Muscle of back (tissue), 13 donors: Measurements from ENCODE around the gene ZNF383. TPM values are rescaled to one million over a fixed set of nuclear protein-coding genes. Genes with fewer than 3 reads are reported as not detected.
"Not testable (repeated sequence)": the region's sequence is repeated elsewhere in the genome, so short reads cannot be mapped to it uniquely, and the experiment has no call there.

Source experiments
- DNase-seq, 3 donors: peaks; one replicate each; pipeline versions ENCODE4 v3.0.0 to v3.0.0-alpha.2; 2013
- long read RNA-seq, 9 donors: transcript quantifications; one replicate each; lab custom pipeline, GENCODE V29; 2026
- polyA plus RNA-seq, 10 donors: library from polyadenylated mRNA; unstranded; fragments of 120-200 nt; gene quantifications; one replicate each; pipeline ENCODE4 v1.2.1, GENCODE V29; 2013; ENCODE audit not compliant: insufficient read length in 10 of 10

ZNF383 gene
- 10 to 100 TPM in 5 of 10 donors, 1 to 10 TPM in 5; 8.4 to 13.1 (median 10.2) TPM for polyA plus RNA-seq
- long read RNA-seq, donor 1 = 0 reads
- long read RNA-seq, donor 2 = 0 reads
- long read RNA-seq, donor 3 = 0 reads
- long read RNA-seq, donor 4 = 0 reads
- long read RNA-seq, donor 5 = 0 reads
- long read RNA-seq, donor 6 = 0 reads
- long read RNA-seq, donor 7 = 0 reads
- long read RNA-seq, donor 8 = 0 reads
- long read RNA-seq, donor 9 = 0 reads

DNA sequence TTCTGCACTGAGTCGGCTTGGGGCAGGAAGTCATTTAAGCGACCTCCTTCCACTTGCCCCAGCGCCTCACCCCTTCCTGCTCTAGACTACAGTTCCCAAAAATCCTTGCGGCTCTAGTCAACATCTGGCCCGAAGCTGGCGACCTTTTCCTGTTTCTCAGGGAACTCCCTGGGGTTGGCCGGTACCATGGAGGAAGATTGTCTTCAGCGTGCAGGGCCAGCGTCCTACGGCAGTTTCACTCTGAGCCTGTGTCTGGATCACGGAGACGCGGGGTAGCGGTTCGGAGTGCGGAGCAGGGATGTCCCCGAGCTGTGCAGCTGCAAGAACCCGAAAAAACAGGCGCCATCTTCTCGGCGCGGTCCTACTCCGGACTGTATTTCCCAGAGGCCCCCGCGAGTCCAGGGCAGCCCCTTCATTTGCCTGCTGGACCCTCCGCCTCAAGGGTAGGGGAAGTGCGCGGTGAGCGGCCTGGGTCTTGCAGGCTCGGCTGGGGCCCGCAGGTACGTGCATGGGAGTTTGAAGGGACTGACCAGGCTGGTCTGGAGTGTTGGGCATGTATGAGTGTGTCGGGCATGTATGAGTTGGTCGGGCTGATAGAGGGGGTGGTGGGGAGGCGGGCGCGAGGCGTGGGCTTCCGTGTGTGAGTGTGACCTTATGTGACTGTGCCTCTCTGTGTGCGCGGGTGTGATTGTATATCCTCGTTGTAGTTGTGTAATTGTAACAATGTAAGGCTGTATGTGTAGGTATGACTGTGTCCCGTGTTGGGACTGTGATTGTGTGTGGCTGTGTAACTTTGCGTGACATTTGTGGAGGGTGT is at the start of gene ZNF383:
Gene ZNF383 (plus strand): TSS at position 440 of the 817 bp plus-strand sequence. CDS start 12,240 bp downstream, outside the sequence.
- DNase-seq = peak; percentile 94 to 99 (median 95)

DNA sequence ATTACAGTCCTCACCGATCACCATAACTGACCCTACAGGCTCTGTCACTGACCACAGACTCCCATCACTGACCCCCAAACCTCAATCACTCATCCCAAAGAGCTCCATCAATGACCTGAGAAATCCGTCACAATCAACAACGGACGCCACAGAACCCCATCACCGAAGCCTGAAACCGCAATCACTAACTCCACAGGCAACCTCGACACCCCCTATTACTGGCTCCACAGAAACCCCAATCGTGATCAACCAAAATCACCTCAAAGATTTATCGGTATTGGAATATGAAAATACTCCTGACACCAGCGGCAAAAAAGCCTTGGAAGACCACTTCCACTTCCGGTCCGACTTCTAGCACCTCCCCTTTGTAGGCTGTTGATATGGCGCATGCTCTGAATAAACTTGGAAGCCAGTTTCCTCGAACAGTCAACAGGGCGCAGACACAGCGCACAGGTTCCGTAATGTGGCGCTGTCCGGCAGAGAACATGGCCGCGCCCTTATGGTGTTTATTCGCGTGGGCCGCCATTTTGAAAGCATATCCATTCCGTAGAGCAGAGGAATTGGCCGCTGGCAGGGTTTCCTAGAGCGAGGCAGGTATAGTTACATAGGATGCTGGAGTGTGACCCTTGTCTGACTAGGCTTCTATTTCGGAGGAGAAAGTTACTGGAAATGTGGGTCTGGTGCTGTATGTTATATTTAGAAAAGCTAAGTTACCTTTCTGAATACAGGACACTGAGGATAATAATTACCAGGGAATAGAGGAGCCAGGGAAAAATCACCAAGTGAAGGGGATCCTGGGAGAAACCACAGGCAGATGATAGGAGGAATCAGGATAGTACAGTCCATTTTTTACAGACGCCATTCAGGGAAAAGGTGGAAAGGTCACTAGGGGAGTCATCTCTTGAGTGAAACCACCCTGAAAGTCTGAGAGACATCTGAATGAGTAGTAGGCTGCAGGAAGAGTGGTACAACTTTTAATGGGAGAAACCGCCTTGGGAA is 45.3 kb upstream of the ZNF383 start, which contains the start of gene ZNF585A:
Gene ZNF585A (minus strand): TSS at position 328 of the 999 bp plus-strand sequence. CDS start 2,785 bp downstream, outside the sequence.
- peak; percentile 97 to 98 (median 97) for DNase-seq

DNA sequence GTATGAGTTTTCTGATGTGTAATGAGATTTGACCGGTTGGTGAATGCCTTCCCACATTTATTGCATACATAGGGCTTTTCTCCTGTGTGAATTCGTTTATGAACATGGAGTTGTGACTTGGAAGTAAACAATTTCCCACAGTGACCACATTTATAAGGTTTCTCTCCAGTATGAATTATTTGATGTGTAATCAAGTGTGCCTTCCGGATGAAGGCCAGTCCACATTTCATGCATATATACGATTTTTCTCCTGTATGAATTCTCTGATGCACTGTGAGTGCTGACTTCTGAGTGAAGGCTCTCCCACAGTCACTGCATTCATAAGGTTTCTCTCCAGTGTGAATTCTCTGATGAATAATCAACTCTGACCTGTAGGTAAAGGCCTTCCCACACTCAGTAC is 31.9 kb upstream of the ZNF383 start:
- not testable (repeated sequence) for DNase-seq

DNA sequence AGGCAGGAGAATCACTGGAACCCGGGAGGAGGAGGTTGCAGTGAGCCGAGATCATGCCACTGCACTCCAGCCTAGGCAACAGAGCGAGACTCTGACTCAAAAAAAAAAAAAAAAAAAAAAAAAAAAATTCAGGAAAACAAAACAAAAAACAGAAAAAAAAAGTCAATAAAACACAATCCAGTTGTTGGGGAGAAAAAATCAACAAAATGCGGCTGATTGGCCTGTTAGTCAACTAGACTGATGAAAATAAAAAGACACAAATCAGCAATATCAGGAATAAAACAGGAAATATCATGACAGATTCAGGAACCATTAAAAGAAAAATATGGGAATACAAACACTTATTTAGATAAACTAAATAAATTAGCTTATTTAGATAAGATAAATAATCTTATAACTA is 22.8 kb upstream of the ZNF383 start:
- DNase-seq = not testable (repeated sequence)

DNA sequence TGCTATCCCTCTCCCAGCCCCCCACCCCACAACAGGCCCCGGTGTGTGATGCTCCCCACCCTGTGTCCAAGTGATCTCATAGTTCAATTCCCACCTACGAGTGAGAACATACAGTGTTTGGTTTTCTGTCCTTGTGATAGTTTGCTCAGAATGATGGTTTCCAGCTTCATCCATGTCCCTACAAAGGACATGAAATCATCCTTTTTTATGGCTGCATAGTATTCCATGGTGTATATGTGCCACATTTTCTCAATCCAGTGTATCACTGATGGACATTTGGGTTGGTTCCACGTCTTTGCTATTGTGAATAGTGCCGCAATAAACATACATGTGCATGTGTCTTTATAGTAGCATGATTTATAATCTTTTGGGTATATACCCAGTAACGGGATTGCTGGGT is 20.9 kb upstream of the ZNF383 start:
- not testable (repeated sequence) for DNase-seq

DNA sequence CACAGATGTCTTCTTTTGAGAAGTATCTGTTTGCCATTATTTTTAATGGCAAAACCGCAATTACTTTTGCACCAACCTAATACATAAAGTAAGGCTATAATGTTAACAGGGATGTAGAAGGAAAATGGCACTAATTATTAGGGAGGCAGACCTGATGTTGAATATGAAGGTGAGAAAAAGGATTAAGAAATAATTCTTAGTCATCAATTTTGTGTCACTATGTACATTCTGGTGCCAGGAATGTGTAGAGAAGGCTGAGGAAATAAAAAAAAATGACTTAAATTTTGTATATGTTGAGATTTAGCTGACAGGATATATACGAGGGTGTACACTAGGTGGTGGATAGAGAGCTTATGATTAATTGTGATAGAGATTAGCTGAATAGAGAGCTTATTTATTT is 20.2 kb upstream of the ZNF383 start:
- DNase-seq = no peak

DNA sequence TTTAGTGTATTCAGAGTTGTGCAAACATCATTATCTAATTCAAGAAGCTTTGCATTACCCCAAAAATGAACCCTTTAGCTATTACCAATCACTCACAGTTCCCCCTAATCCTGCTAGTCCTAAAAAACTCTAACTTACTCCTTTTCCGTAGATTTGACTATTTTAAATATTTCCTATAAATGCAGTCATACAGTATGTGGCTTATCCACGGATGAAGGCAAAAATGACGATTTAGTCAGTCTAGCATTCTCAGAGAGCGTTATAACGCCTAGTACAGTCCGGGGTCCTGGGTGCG is 587 bp upstream of the ZNF383 start:
- DNase-seq = no peak

DNA sequence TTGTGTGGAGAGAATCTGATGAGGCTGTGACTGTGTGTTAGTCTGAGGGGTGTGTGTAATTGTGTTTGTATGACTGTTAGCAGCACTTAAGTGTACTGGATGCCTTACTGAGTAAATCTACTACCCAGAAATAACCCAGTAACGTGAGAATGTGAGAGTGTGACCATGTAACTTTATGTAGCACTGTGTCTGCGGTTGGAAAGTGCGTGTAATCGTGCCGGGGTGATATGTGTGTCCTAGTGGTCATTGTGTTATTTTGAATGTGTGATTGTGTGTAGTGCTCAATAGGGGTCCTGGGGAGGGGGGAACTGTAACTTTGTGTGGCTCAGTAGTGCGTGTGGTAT is 550 bp downstream of the ZNF383 start:
- DNase-seq = peak in 1 of 3 donors; percentile 9

DNA sequence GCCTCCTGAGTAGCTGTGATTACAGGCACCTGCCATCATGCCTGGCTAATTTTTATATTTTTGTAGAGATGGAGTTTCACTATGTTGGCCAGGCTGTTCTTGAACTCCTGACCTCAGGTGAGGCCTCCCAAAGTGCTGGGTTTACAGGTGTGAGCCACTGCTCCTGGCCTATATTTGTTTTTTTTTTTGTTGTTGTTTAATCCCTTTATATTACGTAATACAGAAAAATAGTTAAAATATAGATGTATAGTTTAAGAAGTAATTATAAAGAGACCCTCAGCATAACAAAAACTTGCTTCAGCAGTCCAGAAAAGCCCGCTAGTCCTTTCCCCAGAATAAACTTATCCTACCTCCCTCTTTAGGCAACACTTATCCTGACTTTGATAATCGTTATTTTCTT is 2.4 kb downstream of the ZNF383 start:
- no peak for DNase-seq

DNA sequence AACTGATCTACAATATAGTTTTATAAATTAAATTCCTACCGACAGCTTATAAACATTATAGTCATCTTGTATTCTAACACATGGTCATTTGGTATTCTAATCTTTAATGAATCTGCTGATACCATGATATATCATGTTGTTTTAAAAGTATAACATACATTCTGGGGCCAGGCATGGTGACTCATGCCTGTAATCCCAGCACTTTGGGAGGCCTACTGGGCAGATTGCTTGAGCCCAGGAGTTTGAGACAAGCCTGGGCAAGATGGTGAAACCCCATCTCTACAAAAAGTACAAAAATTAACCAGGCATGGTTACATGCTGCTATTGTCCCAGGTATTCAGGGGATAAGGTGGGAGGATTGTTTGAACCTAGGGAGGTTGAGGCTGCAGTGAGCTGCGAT is 3.1 kb downstream of the ZNF383 start:
- no peak for DNase-seq

DNA sequence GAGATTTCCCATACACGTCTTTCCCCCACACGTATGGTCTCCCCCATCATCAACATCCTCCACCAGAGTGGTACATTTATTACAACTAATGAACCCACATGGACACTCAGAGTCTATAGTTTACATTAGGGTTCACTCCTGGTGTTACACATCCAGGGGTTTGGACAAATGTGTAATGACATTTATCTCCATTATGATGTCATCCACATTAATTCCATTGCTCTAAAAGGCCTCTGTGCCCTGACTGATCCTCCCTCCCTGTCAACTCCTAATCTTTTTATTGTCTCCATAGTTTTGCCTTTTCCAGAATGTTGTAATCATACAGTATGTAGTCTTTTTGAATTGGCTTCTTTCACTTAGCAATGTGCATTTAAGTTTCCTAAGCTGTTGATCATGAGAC is 8.2 kb downstream of the ZNF383 start:
- no peak for DNase-seq

DNA sequence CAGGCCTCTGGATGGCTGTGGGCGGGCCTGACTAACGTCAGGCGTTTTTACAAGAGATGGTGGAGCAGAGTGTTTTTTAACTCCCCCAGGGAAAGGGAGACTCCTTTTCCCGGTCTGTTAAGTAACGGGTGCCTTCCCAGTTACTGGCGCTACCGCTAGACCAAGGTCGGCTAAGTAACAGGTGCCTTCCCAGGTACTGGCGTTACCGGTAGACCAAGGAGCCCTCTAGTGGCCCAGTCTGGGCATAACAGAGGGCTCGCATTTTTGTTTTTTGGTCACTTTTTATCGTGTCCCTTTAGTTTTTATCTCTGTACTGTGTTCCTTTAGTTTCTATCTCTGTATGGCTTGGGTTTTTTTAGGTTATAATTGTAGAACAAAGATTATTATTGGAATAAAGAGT is 10.0 kb downstream of the ZNF383 start:
- peak in 1 of 3 donors; percentile 16 for DNase-seq

DNA sequence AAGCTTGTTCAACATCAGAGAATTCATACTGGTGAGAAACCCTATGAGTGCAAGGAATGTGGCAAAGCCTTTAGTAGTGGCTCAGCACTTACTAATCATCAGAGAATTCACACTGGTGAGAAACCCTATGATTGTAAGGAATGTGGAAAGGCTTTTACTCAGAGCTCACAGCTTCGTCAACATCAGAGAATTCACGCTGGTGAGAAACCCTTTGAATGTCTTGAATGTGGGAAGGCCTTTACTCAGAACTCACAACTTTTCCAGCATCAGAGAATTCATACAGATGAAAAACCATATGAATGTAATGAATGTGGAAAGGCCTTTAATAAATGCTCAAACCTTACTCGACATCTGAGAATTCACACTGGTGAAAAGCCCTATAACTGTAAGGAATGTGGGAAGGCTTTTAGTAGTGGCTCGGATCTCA is 25.2 kb downstream of the ZNF383 start:
- no peak for DNase-seq

DNA sequence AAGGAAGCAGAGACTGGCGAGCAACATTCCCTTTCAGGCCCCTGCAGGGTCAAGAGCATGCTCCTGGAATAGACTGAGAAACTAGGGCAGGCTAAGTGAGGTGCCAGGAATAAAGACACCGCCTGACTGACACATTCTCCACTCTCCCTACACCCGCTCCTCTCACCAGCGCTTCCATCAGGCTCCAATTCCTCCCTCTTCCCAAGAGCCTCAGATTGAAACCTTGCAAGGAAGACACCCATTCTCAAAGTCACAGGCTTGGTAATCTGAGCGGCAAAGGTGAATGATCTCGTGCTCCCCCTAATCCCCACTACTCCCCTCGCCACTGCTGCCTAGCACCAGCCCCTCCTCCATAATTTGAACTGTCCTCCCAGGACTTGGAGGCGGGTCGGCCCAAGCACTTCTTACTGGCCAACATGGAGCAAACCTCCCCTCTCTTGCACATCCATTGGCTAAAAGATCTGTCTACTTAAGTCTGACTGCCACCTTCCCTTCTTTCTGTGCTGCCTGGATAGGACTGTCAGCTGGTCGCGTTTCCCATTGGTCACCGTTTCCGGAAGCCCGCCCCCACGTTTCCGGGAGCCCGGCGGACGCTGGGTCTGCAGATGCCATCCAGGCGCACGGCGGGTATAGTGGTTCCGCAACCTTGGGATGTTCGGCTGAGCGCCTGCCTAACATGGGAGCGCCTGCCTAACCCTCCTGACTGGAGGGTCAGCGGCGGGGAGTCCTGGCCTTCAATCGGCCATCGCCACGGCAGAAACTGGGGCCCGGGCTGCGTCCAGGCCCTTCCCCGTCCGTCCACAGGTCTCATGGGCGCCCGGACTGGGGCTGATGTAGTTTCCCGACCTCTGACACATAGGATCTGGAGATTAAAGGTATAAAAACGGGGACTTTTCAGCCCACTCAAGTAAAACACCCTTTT is 33.6 kb downstream of the ZNF383 start:
- peak; percentile 95 to 98 (median 95) for DNase-seq

DNA sequence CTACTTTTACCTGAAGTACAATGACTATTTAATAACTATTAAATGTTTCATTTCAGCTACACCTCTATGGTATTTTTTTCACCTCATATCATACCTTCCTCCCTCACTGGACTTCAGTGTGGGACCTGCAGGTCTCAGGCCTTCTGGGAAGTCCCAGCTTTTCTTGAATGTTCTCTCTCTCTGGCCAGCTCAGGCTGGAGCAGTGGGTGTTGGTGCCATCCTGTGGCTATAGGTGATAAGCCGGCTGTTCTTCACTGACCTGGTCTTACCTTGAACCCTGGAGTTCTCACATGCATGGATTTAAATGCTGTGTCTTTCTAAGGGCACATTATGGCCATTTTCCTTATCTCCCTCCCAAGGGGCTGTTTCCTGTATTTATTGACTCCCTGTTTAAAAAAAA is 45.0 kb downstream of the ZNF383 start:
- not testable (repeated sequence) for DNase-seq

DNA sequence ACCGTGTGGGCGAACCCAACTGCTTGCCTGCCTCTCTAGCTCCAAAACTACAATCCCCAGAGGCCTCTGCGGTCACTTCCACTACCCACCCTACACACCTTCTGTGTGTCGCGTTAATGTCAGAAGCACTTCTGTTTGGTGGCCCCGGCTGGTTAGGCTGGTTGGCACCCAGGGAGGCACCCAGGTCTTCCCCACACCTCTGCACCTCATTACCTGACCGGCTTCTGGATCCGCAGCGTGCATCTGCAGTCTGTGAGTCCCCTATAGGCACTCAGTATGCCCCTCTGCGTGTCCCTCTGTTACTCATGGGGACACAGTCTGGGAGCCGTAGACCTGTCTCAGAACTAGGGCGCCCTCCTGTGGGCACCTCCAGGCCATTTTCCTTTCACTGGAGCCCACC is 49.0 kb downstream of the ZNF383 start:
- DNase-seq = not testable (repeated sequence)

DNA sequence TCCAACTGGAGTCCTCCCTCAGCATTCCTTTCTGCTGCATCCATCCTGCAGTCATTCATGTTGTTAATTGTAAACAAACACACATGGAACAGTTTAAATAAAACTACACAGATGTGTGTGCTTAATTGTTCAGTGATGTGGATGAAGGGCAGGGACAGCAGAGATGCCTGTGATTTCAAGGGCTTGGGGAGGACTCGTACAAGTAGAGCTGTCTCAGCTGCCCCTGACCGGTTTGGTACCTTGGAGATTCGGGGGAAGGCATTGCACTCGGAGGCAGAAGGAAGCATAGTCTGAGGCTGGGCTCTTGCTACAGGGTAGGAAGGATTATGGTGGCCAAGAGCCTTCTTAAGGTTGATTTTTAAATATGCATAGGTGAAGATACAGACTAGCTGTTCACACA is 49.7 kb downstream of the ZNF383 start:
- not testable (repeated sequence) for DNase-seq

DNA sequence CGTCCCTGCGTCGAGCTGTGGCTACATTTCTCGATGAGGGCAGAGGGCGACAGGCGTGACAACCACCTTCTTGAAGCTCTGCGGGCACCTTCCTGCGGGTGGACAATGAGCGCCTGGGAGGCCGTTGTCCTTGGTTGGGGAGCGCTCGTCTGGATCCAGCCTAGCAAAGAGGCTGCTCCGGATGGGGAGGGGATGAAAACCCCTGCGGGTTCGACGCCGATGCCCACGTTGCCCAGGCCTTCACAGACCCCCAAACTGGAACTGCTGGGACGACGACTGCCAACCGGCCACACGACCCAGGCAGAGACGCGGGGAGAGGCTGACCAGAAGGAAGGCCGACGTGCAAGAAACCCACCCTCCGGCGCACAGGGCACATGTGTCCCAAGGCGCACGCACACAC is 62.6 kb downstream of the ZNF383 start:
- DNase-seq = not testable (repeated sequence)

DNA sequence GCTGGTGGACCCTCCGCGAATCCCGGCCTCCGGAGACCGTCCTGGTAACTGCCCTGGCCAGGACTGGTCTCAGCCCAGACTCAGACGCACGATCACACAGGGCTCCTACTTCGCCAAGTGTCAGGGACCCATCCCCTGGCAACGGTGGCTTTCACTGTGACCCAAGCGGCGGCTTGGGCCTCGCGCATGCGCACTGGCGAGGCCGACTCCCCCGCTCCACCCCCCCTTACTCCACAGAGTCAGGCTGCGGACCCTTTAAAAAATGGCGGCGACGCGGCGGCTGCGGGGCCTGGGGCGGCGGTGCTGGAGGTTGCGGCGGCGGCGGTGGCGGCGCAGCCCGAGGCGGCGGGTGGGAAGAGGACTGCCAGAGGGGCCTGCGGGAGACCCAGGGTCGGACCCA is 66.0 kb downstream of the ZNF383 start:
- DNase-seq = not testable (repeated sequence)

DNA sequence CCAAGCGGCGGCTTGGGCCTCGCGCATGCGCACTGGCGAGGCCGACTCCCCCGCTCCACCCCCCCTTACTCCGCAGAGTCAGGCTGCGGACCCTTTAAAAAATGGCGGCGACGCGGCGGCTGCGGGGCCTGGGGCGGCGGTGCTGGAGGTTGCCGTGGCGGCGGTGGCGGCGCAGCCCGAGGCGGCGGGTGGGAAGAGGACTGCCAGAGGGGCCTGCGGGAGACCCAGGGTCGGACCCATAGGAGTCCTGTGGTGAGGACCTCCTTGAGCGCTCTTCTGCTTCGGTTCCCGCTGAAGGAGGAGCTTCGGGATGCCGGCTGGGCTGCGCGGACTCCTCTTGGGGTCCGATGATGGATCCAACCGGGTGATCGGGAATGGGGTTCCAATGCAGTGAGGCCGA is 71.2 kb downstream of the ZNF383 start:
- DNase-seq = not testable (repeated sequence)
